HFF-Myc (cell line): ENCODE measurements around the gene ZEB2.

ENCODE experiments used
- DNase-seq: peaks from one replicate; pipeline ENCODE4 v3.0.0-alpha.2; 2011; ENCODE audit warnings: low read depth; ENCODE audit errors: extremely low read depth
- H3K4me3 ChIP-seq: replicated peaks from 2 replicates; pipeline ENCODE4 v1.5.1; 2011; ENCODE audit warnings: low read depth, mild to moderate bottlenecking, control low read depth, low read length
- TF ChIP-seq, protein P1 (sequence below): IDR thresholded peaks from 2 replicates; pipeline ENCODE4 v1.5.1; 2012; ENCODE audit warnings: mild to moderate bottlenecking, low read depth, low read length, control low read depth; ENCODE audit errors: missing control alignments

The ZEB2 gene

DNA sequence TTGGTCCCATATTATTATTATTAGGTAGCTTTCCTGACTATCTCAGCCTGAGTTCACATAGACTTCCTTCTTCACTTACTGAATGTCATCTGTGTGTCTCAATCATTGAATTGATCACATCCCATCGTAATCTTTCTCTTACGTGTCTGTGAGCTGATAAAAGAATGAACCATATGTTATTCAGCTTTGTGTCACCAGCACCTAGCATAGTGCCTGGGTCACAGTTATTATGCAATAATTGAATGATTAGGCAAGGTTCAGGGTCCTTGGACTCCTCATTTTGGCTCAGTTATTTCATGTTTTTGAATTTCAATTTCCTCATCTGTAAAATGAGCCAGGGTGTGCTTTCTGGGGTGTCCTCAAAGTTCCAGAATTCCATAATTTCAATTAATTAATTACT lies 107.2 kb downstream of the ZEB2 start:
- DNase-seq = no peak
- H3K4me3 ChIP-seq = no peak overlapping the region
- TF ChIP-seq, protein P1, sequence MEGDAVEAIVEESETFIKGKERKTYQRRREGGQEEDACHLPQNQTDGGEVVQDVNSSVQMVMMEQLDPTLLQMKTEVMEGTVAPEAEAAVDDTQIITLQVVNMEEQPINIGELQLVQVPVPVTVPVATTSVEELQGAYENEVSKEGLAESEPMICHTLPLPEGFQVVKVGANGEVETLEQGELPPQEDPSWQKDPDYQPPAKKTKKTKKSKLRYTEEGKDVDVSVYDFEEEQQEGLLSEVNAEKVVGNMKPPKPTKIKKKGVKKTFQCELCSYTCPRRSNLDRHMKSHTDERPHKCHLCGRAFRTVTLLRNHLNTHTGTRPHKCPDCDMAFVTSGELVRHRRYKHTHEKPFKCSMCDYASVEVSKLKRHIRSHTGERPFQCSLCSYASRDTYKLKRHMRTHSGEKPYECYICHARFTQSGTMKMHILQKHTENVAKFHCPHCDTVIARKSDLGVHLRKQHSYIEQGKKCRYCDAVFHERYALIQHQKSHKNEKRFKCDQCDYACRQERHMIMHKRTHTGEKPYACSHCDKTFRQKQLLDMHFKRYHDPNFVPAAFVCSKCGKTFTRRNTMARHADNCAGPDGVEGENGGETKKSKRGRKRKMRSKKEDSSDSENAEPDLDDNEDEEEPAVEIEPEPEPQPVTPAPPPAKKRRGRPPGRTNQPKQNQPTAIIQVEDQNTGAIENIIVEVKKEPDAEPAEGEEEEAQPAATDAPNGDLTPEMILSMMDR = no peak

DNA sequence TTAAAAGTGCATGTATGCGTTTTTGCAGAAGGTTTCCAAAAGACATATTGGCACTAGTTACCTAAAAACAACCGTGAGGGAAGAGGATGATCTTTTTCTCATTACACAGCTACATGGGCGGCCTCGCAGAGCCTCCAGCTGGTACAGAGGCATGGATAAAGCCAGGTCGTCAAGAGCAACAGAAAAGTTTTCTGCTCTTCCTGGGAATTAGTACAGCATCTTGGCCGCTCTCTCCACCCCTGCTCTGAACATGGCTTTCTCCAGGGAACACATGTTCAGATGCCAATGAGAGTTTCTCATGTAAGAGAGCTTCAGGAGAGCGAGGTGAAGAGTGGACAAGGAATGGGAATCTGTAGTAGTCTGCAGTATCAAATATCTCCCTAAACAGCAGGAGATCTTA lies 108.4 kb downstream of the ZEB2 start:
- TF ChIP-seq, protein P1 = no peak
- no peak for DNase-seq
- no peak overlapping the region for H3K4me3 ChIP-seq

DNA sequence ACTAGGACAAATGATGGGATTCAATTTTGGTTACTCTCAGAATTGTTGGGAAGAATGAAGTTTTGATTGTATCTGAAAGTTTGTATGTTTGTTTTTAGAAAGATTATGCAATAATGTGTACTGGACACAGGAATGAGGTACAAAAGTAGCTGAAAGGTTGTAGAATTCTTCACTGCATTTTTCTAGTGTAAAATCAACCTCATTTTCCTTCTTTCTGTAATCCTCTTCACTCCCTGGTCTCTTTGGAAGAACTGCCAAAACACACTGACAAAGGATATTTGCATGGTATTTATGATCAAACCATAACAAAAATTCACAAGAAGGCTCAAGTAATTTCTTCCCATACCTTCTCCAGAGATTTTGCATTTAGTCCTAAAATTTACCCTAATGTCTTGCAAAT lies 110.7 kb downstream of the ZEB2 start:
- no peak overlapping the region for H3K4me3 ChIP-seq
- no peak for DNase-seq
- TF ChIP-seq, protein P1 = no peak

DNA sequence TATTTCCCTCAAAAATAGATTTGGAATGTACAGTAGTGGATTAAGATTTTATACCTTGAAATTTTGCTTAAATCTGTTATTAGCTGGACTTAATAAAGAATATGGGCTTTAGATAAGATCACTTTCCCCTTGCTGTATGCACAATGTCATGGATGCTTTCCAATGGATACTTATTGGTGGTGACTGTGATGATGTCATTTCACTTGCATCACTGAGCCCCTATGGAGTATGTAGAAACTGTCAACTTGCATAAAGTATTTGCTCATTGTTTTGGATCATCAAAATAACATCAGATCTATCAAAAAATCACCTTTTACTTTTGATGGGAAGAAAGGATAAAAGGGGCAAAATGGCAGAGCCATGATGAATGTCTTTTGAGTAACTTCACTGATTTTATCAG lies 112.7 kb downstream of the ZEB2 start:
- no peak for DNase-seq
- H3K4me3 ChIP-seq = no peak overlapping the region
- TF ChIP-seq, protein P1 = no peak

DNA sequence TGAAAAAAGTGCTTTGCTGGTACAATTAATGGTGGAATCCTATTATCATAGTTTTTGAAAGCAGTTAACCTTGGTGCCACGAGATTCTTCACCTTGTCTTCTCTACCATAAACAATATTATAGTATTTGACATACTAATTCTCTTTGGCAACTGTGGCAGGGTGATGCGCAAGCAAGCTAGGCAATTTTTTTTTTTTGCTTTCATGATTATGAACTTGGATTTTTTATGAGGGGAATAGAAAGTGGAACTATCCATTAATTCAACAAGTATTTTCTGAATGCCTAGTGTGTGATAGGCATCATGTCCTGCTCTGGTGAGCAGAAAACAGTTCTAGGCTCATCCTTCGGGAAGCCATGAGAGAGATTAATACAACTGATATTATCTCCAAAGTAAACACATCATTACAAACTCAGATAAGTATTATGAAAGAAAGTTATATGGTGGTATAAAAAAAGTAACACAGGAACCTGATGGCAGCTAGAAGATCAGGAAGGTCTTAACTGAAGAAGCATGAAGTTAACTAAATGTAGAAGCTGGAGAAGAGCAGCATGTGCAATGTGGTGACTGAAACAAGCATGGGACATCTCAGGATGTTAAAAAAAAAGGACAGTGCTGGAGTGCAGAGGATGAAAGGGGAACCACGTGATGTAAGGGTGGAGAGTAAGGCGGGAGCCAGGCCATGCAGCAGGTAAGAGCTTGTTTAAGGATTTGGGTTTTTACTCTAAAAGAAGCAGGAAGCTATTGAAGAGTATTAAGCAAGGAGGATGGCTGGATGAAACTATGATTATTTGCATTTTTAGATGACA lies 113.7 kb downstream of the ZEB2 start:
- no peak overlapping the region for H3K4me3 ChIP-seq
- TF ChIP-seq, protein P1 = no peak
- no peak for DNase-seq

DNA sequence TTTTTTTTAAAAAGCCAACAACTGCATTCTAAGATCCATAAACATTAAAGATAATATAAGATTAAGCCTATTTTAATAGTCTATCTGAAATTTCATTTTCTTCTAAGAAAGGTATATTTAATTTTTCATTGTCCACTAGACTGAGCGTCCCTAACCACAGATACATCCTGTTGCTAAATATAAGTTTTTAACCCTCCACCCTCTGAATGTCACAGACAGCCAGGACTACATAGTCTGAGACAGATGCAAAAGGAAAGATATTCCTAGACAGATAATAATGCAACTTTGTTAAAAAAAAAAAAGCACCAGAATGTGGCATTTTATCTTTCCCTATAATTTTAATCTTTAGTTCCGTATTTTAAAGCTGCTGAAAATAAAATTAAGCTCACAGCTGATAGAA lies 114.6 kb downstream of the ZEB2 start:
- TF ChIP-seq, protein P1 = no peak
- DNase-seq = no peak
- H3K4me3 ChIP-seq = no peak overlapping the region
